Spleen (tissue), 11 donors: ENCODE measurements around the gene CHAF1B. TPM values are rescaled to one million over a fixed set of nuclear protein-coding genes. Genes with fewer than 3 reads are reported as not detected.

Experiments used
- DNase-seq: peaks from one replicate; pipeline ENCODE4 v3.0.0-alpha.2; 2020
- H3K27ac ChIP-seq, 8 donors: fragments of 200-600 bp; sonication (generic) in 7 of 8; 1 replicate in 4 of 8; 2 replicates in 4 of 8; pipeline versions ENCODE4 v1.5.0 to v1.8.0; 2016 to 2021; ENCODE audit warnings: inconsistent platforms in 4 of 8, mild to moderate bottlenecking in 4 of 8, moderate library complexity in 1 of 8
- H3K27me3 ChIP-seq, 7 donors: fragments of 200-600 bp; sonication (generic) in 6 of 7; replicated peaks in 1 of 7; 1 replicate in 4 of 7; 2 replicates in 3 of 7; pipeline versions ENCODE4 v1.5.0 to v1.8.0; 2016 to 2021; ENCODE audit warnings: inconsistent platforms in 3 of 7, mild to moderate bottlenecking in 1 of 7
- H3K36me3 ChIP-seq, 6 donors: fragments of 200-600 bp; sonication (generic) in 5 of 6; 1 replicate in 4 of 6; 2 replicates in 2 of 6; pipeline versions ENCODE4 v1.5.0 to v1.8.0; 2016 to 2021; ENCODE audit warnings: inconsistent platforms in 2 of 6
- H3K4me1 ChIP-seq, 6 donors: fragments of 200-600 bp; sonication (generic) in 5 of 6; 1 replicate in 3 of 6; 2 replicates in 3 of 6; pipeline versions ENCODE4 v1.5.0 to v1.8.0; 2016 to 2021; ENCODE audit warnings: inconsistent platforms in 3 of 6
- H3K4me3 ChIP-seq, 8 donors: fragments of 200-600 bp; sonication (generic) in 7 of 8; 1 replicate in 4 of 8; 2 replicates in 4 of 8; pipeline versions ENCODE4 v1.5.0 to v1.8.0; 2016 to 2021; ENCODE audit warnings: inconsistent platforms in 4 of 8, mild to moderate bottlenecking in 4 of 8, moderate library complexity in 2 of 8
- H3K9me3 ChIP-seq, 8 donors: fragments of 200-600 bp; sonication (generic) in 7 of 8; 1 replicate in 4 of 8; 2 replicates in 4 of 8; pipeline versions ENCODE4 v1.5.0 to v1.8.0; 2016 to 2021; ENCODE audit warnings: inconsistent platforms in 4 of 8
- CTCF ChIP-seq, 11 experiments: fragments of 200-600 bp in 7 of 11; fragments of 450-650 bp in 4 of 11; sonication (generic) in 4 of 11; IDR thresholded peaks in 8 of 11; conservative IDR thresholded peaks in 3 of 11; 1 replicate in 7 of 11; 2 replicates in 4 of 11; pipeline versions ENCODE4 v1.4.0 to v1.8.0; 2016 to 2021; ENCODE audit warnings: antibody characterized with exemption in 11 of 11, inconsistent platforms in 4 of 11, mild to moderate bottlenecking in 1 of 11
- POLR2A ChIP-seq, 3 donors: fragments of 450-650 bp; IDR thresholded peaks; one replicate each; pipeline ENCODE4 v1.5.1; 2017; ENCODE audit warnings: antibody characterized with exemption in 3 of 3, mild to moderate bottlenecking in 1 of 3
- POLR2AphosphoS5 ChIP-seq, 3 donors: sonication (generic); formaldehyde crosslinking; IDR thresholded peaks; one replicate each; pipeline ENCODE4 v1.5.1; 2017; ENCODE audit warnings: antibody characterized with exemption in 3 of 3
- WGBS, 5 donors: extraction: QIAGEN DNeasy Blood & Tissue Kit in 3 of 5; methylation state at CpG; one replicate each; pipeline versions ENCODE4 v1.1.5 to v1.1.7; 2013 to 2018; 5-methylcytosine and 5-hydroxymethylcytosine counted together
- intact Hi-C: fragments of 100-400 bp; cut with DNase I; formaldehyde crosslinking; loops from one replicate; pipeline ENCODE4 v1.15.0; 2023; ENCODE audit warnings: low total_unique reads
- polyA plus RNA-seq, 3 donors: library from polyadenylated mRNA; stranded (reverse); fragments of 200-250 nt; gene quantifications; one replicate each; pipeline ENCODE4 v1.2.1, GENCODE V29; 2013
- total RNA-seq, 7 donors: library from RNA; depleted of rRNA in 3 of 7; stranded (reverse); fragments of >200 nt in 3 of 7; fragmentation: NEBNext Ultra II Directional in 4 of 7; extraction: Animal tissue kit (Norgen Biotek cat#: 25700) in 4 of 7; gene quantifications; one replicate each; pipeline versions ENCODE4 v1.1.0 to v1.2.1, GENCODE V29; 2016 to 2021
- donor health status: healthy with polysubstance abuse.
- donor health status: DM: no; HTN: no; CAD: no; lungs with moderate emphysema.
- donor health status: DM: no; HTN: no; CAD: no.
- donor health status: Bipolar disorder and iron deficiency.
- donor health status: healthy.
- donor health status: DM: no; HTN: no; CAD: no.
- donor health status: DM: yes; HTN: yes; CAD: no.

The CHAF1B gene
- total and polyA plus RNA-seq, 10 donors, result 0.51 to 3.7 (median 1.4) TPM

- Histone ChIP-seq H3K27ac (no peak overlapping the region), H3K36me3 (peaks cover 4 to 100% (median 95%) of the 10 kb centered on the region in 6 donors), H3K9me3 (no peaks in the 10 kb centered on the region), H3K27me3 (no peaks in the 10 kb centered on the region), H3K4me1 (no peaks in the 10 kb centered on the region), H3K4me3 (no peak overlapping the region)
- DNase-seq, result no peak
- intact Hi-C loops, result no loop called here
- 48 to 69% (median 50%) methylated on average over 1 of the region's 1 CpG for WGBS, 5 donors
- TF ChIP-seq POLR2A (IDR thresholded peaks at IDR 0.05) (no peak), CTCF (IDR thresholded peaks at IDR 0.05 in 8 of 11, conservative IDR thresholded peaks at IDR 0.05 in 3 of 11) (no peak), POLR2AphosphoS5 (IDR thresholded peaks at IDR 0.05) (no peak)
These were observed 40.3 kb upstream of the CHAF1B start for GRCh38 chr21:36344931-36345330.

GRCh38 chr21:36347278-36347961 lies 37.8 kb upstream of the CHAF1B start:
- peaks cover 0 to 100% (median 91%) of the 10 kb centered on the region in 6 donors for H3K36me3 ChIP-seq
- intact Hi-C loops, result no loop called here
- no peaks in the 10 kb centered on the region for H3K4me1 ChIP-seq
- H3K4me3 ChIP-seq, result no peak overlapping the region
- H3K27ac ChIP-seq, result no peak overlapping the region
- H3K9me3 ChIP-seq, result no peaks in the 10 kb centered on the region
- no peaks in the 10 kb centered on the region for H3K27me3 ChIP-seq
- WGBS, 5 donors, result 95 to 96% (median 95%) methylated on average over 3 of the region's 3 CpGs
- DNase-seq, result no peak
- no peak for TF ChIP-seq CTCF (IDR thresholded peaks at IDR 0.05 in 8 of 11, conservative IDR thresholded peaks at IDR 0.05 in 3 of 11)
- TF ChIP-seq POLR2A (IDR thresholded peaks at IDR 0.05), result no peak
- TF ChIP-seq POLR2AphosphoS5 (IDR thresholded peaks at IDR 0.05), result no peak

GRCh38 chr21:36347962-36348328 lies 37.2 kb upstream of the CHAF1B start:
- H3K36me3 ChIP-seq, result peaks cover 0 to 100% (median 90%) of the 10 kb centered on the region in 6 donors
- H3K4me3 ChIP-seq, result no peak overlapping the region
- TF ChIP-seq POLR2A (IDR thresholded peaks at IDR 0.05) (no peak), POLR2AphosphoS5 (IDR thresholded peaks at IDR 0.05) (no peak), CTCF (IDR thresholded peaks at IDR 0.05 in 8 of 11, conservative IDR thresholded peaks at IDR 0.05 in 3 of 11) (no peak)
- DNase-seq, result no peak
- no peaks in the 10 kb centered on the region for H3K4me1 ChIP-seq
- no peak overlapping the region for H3K27ac ChIP-seq
- intact Hi-C loops, result no loop called here
- H3K9me3 ChIP-seq, result no peaks in the 10 kb centered on the region
- WGBS, 5 donors, result 86 to 97% (median 91%) methylated on average over 2 of the region's 2 CpGs
- H3K27me3 ChIP-seq, result no peaks in the 10 kb centered on the region

GRCh38 chr21:36349315-36349714 lies 35.9 kb upstream of the CHAF1B start:
- Histone ChIP-seq H3K4me3 (no peak overlapping the region), H3K36me3 (peaks cover 0 to 100% (median 78%) of the 10 kb centered on the region in 6 donors)
- WGBS, 5 donors, result 95 to 98% (median 96%) methylated on average over 2 of the region's 2 CpGs

More at GRCh38 chr21:36349315-36349714, 35.9 kb upstream of the CHAF1B start:
- Histone ChIP-seq H3K4me1 (no peaks in the 10 kb centered on the region), H3K27me3 (no peaks in the 10 kb centered on the region), H3K9me3 (no peaks in the 10 kb centered on the region), H3K27ac (no peak overlapping the region)
- TF ChIP-seq CTCF (IDR thresholded peaks at IDR 0.05 in 8 of 11, conservative IDR thresholded peaks at IDR 0.05 in 3 of 11), result no peak
- TF ChIP-seq POLR2A (IDR thresholded peaks at IDR 0.05), result no peak
- no peak for TF ChIP-seq POLR2AphosphoS5 (IDR thresholded peaks at IDR 0.05)
- DNase-seq, result no peak
- intact Hi-C loops, result no loop called here
